ENCODE data around the gene DPEP1. TPM values are rescaled to one million over a fixed set of nuclear protein-coding genes. Genes with fewer than 3 reads are reported as not detected.

Gene DPEP1
- total RNA-seq, 2 donors from 2014 or later, result 0.79 TPM; not detected in 1

- no peak for DNase-seq (ENCODE audit: low spot score)
- intact Hi-C loops (cut with DNase I), result no loop called here
These were observed 851 bp upstream of the DPEP1 start for GRCh38 chr16:89612415-89613166.

- intact Hi-C loops (cut with DNase I), result no loop called here
- no peak for DNase-seq (ENCODE audit: low spot score)
These were observed 565 bp downstream of the DPEP1 start for GRCh38 chr16:89613954-89614459.

GRCh38 chr16:89615176-89615575 lies 1.7 kb downstream of the DPEP1 start:
- no peak for DNase-seq (ENCODE audit: low spot score)
- intact Hi-C loops (cut with DNase I), result no loop called here

GRCh38 chr16:89615596-89616090 lies 2.2 kb downstream of the DPEP1 start:
- intact Hi-C loops (cut with DNase I), result no loop called here
- DNase-seq (ENCODE audit: low spot score), result no peak

- no peak for DNase-seq (ENCODE audit: low spot score)
- intact Hi-C loops (cut with DNase I), result no loop called here
These were observed 3.2 kb downstream of the DPEP1 start for GRCh38 chr16:89616623-89617022.

GRCh38 chr16:89617036-89617435 lies 3.6 kb downstream of the DPEP1 start:
- no peak for DNase-seq (ENCODE audit: low spot score)
- intact Hi-C loops (cut with DNase I), result no loop called here

GRCh38 chr16:89618109-89618998 lies 4.9 kb downstream of the DPEP1 start:
- intact Hi-C loops (cut with DNase I), result no loop called here
- DNase-seq (ENCODE audit: low spot score), result no peak

- intact Hi-C loops (cut with DNase I), result no loop called here
- no peak for DNase-seq (ENCODE audit: low spot score)
These were observed 6.4 kb downstream of the DPEP1 start for GRCh38 chr16:89619840-89620239.

- intact Hi-C loops (cut with DNase I), result no loop called here
- no peak for DNase-seq (ENCODE audit: low spot score)
These were observed 7.0 kb downstream of the DPEP1 start for GRCh38 chr16:89620406-89620841.

GRCh38 chr16:89621136-89621697 lies 7.8 kb downstream of the DPEP1 start:
- intact Hi-C loops (cut with DNase I), result no loop called here
- DNase-seq (ENCODE audit: low spot score), result no peak

- DNase-seq (ENCODE audit: low spot score), result no peak
- intact Hi-C loops (cut with DNase I), result no loop called here
These were observed 8.4 kb downstream of the DPEP1 start for GRCh38 chr16:89621698-89622409.

- no peak for DNase-seq (ENCODE audit: low spot score)
- intact Hi-C loops (cut with DNase I), result no loop called here
These were observed 10.2 kb downstream of the DPEP1 start for GRCh38 chr16:89623511-89624261.

- DNase-seq (ENCODE audit: low spot score), result no peak
- intact Hi-C loops (cut with DNase I), result no loop called here
These were observed 11.6 kb downstream of the DPEP1 start for GRCh38 chr16:89624777-89625761.

- no peak for DNase-seq (ENCODE audit: low spot score)
- intact Hi-C loops (cut with DNase I), result no loop called here
These were observed 16.6 kb downstream of the DPEP1 start for GRCh38 chr16:89629827-89630610.

GRCh38 chr16:89633064-89633631 lies 19.7 kb downstream of the DPEP1 start:
- DNase-seq (ENCODE audit: low spot score), result no peak
- intact Hi-C loops (cut with DNase I), result no loop called here
